GM19351 (cell line): ENCODE measurements around the gene EXOG.

Experiments used
- ATAC-seq: cut with Tn5 transposase; IDR thresholded peaks from one replicate; pipeline ENCODE4 v1.9.1; 2021; ENCODE audit warnings: mild to moderate bottlenecking, moderate library complexity; ENCODE audit not compliant: unreplicated experiment

The EXOG gene

GRCh38 chr3:38507120-38507519 is 11.0 kb downstream of the EXOG start:
- ATAC-seq: peak; percentile 100

DNA sequence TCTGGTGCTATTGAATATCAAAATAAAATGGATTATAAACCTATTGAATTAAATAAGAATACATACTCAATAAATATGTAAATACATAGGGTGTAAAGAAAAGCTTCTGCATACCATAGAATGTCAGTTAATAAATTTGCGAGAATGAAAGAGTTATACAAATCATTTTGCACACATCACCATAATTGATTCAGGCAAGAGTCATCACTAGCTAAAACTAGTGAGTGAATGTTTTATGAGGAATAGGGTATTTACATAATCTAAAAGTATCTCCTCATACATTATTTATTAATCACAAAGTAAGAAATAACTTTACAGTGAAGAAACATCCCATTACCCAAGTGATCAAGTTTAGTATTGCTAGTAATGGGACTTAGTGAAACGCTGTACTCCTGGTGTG is 13.6 kb downstream of the EXOG start:
- ATAC-seq: no peak

DNA sequence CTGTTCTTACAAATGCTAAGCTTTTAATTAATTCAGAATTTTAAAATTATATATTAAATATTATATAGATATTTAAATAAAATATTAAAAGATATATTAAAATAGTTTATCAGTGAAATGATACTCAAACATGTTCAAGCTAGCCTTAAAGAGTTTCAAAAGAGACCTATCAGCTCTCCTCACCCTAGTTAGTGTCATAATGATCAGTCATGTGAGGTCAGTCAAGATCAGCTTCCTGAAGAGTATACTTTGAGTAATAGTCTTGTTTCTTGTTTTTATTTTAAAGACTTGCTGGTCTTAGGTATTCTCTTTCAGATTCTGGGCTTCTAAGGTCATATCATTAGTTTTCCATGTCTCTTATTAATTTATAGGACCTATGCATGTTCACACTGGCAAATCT is 14.5 kb downstream of the EXOG start:
- ATAC-seq: no peak

- no peak for ATAC-seq
These were observed 15.4 kb downstream of the EXOG start for GRCh38 chr3:38511546-38511945.

- no peak for ATAC-seq
These were observed 19.2 kb downstream of the EXOG start for GRCh38 chr3:38515367-38515766.

- ATAC-seq: no peak
These were observed 20.5 kb downstream of the EXOG start for GRCh38 chr3:38516669-38517068.

DNA sequence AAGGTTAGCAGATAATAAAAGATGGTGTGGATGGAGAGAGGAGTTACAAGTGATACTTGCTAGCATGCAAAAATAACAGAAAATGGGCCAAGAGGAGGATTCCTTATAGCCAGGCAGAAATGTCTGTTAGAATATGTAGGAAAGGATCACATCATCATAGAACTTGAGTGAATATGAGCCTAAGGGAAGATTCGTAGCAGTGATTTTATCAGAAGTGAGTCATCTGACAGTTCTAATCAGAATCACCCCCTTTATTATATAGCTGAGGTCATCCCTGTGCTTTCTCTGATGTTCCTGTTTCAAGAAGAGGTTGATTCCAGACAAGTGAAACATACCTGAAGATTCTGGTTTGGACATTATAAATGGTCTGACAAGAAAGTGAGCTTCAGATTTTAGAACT is 22.9 kb downstream of the EXOG start:
- no peak for ATAC-seq

DNA sequence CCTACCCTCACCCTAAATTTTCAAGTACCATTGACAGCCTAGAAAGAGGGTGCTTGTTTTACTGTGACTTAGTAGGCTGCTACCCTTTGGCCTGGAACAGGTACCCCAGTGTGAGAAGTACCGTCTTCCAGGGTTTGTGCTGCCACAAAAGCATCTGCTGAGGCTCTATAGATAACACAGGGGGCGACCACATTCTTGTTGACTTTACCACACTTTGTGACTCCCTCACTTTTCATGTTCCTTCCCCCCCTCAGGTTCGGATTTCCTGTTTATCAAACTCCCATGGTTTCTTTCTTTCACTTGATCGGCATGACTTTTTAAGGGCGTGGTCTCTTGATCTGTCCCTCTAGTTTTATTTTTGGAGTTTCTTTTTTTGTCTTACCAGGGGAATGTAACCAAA is 23.5 kb downstream of the EXOG start:
- no peak for ATAC-seq

DNA sequence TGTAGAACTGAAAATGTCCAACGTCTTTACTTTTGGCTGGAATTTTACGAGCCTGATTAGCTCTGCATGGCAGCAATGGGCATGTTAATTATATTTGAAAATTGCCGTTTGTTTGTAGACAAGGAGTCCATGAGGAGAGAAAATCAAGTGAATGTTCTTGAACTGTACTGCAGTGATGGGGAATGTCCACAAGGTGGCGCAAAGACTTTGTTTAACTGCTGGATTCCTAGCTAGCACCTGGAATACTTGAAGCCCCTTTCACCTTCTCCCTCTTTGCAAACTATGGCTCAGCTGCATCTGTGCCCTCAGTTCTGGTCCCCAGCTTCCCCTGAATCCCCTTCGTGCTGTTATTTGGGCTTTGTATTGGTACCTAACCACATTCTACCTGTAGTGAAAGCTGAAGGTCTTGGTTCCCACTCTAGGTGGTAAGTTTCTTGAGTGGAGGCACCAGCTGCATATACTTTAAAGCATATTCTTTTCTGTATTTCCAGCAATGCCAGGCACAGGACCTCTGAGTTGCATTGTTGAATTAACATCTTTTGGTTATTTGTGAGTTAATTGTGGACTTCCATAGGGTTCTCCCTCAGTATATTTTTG is 25.3 kb downstream of the EXOG start:
- no peak for ATAC-seq

DNA sequence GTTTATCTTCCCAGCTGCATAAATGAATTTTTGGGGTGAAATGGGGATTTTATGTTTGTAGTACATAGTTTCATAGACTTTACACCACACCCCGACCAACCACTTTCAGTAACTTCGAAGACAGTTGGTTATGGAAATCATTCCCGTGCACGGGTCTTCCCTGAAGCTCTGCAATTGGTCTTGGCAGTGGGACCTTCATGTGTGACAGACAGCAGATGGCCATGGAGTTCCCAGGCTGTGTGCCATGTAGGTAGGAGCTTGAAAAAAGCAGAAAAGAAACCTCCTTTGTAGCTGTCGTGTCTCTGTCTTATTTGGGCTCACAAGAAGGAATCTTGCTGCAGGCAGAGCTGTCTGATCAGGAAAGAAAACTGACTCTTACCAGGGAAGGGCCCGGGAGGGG is 25.9 kb downstream of the EXOG start:
- no peak for ATAC-seq

DNA sequence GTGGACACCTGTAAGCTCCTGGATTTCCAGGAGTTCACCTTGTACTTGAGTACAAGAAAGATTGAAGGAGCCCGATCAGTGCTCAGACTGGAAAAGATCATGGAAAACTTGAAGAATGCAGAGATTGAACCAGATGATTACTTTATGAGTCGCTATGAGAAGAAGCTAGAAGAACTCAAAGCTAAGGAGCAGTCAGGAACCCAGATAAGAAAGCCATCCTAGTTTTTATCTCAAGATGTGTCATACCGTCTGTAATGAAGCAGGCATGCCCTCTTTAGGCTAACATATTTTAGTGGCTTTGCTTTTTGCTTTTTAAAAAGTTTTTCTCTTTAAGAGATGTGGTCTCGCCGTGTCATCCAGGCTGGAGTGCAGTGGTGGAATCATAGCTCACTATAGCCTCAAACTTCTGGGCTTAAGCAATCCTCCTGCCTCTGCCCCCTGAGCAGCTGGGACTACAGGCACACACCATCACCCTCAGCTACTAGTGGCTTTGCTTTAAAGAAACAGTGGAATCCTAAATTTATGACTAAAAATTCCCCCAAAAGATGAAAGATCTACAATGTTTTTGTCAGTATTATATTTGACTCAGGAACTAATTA is 28.1 kb downstream of the EXOG start:
- ATAC-seq: no peak

DNA sequence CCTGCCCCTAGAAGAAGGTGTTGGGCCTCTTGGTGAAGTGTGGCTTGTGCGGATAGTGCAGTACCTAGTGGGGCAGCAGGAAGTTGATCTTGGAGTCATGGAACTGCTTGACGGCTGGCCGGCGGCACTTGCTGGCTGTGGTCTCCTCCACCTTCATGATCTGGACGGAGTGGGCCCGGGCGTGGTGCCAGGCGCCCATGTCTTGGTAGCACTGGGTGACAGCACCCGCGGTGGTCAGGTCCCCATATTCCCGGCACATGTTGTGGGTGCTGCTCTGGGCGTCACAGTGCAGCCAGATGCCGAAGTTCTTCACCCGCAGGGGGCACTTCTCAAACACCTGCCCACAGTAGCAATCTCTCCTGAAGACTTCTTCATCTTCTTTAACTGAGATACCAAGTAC is 30.7 kb downstream of the EXOG start:
- ATAC-seq: no peak

- no peak for ATAC-seq
These were observed 32.3 kb downstream of the EXOG start for GRCh38 chr3:38528457-38528856.

DNA sequence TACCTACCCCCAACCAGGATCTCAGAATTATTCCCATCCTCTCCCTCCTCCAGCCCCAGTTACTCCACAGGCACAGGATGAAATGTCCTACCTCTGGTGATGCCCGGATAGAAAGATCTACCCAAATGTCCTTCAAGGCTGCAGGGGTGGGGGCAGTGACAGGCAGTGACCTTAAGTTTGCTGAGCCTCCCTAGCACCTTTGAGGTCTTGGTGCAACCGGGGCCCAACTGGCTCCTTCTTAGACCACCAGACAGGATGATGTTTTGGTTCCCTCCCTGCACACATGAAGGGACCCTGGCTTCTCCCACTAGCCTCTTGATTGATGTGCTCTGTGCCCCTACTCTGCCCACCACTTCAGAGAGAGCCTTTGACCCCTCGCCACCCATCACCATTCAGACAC is 36.4 kb downstream of the EXOG start:
- ATAC-seq: no peak

DNA sequence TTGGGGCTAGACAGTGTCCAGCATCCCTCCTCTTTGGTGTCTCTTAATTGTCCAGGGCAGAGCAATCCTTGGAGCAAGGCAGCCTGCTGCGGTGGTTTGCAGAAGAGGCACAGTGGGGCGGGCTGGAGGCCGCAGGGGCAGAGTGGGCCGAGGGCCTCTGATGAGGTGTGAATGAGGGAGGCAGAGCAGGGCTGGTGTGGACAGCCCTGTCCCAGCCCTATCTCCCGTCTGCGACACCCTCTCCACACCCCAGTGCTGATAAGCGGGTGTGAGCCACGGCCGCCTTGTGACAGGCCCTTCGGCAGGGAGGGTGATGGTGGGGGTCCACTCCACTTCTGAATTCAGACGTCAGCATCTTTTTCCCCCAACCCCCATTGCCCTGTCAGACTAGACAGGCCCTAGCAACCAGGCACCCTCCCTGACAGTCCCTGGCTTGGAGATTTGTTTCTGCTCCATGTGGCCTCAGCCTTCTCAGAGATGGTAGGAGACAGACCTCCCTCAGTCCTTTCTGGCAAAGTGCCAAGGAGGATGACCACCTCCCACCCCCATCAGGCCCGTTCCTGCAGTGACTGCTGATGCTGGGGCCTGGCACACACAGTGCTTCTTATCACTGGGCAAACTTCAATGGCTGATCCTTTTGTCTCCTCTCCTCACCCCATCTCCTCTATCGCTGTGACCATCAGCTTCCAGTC is 37.3 kb downstream of the EXOG start:
- ATAC-seq: no peak

DNA sequence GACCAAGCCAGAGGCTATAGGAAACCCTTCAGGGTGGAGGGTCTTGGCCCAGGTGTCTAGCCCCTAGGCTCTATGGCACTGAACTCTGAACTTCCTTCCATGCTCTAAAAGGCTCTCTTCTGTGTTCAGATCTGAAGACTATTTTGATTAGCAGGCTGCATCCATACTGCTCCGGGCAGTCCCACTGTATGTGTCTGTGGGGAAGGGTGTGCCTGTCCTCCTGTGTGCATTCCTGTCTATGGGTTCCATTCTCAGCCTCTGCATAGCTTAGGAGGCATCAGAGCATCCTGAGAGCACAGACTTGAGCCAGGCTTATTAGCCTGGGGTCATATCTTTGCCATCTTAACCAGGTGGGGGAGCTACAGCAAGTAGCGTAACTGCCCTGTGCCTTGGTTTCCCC is 38.0 kb downstream of the EXOG start:
- no peak for ATAC-seq

GRCh38 chr3:38534604-38535003 is 38.5 kb downstream of the EXOG start:
- ATAC-seq: no peak

DNA sequence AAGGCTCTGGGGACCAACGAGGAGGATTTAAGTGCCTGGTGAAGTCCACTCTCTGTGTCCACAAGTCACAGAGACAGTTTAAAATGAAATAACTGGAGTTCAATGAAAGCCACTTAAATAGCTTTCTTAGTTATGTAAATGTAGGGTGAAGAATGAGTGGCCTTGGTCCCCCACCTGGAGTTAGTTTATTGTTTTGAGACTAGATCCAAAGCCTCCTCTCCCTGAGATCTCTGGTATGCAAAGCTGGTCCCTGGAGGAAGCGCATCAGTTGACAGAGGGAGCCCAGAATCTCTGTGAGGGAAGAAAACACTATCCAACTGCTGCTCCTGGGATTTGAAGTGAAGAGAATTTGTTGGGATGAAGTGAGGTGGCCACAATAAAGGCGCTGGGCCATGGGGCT is 40.5 kb downstream of the EXOG start:
- no peak for ATAC-seq

- no peak for ATAC-seq
These were observed 42.7 kb downstream of the EXOG start for GRCh38 chr3:38538773-38539353.

DNA sequence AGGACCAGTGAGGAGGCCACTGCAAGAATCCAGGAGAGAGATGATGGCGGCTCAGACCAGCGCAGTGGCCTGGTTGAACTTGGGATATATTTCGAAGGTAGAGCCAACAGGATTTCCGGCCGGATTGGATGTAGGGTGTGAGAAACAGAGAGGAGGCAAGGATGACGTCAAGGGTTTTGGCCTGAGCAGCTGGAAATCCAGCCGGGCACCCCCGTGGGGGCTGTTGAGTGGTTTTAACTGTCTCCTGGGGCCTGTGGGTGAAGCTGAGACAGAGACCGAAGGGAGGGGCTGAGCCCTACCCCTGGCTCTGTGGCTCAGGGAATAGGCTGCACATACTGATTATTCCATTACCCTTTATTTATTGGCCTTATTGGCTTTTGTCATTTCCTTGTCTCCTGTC is 45.7 kb downstream of the EXOG start:
- ATAC-seq: no peak

DNA sequence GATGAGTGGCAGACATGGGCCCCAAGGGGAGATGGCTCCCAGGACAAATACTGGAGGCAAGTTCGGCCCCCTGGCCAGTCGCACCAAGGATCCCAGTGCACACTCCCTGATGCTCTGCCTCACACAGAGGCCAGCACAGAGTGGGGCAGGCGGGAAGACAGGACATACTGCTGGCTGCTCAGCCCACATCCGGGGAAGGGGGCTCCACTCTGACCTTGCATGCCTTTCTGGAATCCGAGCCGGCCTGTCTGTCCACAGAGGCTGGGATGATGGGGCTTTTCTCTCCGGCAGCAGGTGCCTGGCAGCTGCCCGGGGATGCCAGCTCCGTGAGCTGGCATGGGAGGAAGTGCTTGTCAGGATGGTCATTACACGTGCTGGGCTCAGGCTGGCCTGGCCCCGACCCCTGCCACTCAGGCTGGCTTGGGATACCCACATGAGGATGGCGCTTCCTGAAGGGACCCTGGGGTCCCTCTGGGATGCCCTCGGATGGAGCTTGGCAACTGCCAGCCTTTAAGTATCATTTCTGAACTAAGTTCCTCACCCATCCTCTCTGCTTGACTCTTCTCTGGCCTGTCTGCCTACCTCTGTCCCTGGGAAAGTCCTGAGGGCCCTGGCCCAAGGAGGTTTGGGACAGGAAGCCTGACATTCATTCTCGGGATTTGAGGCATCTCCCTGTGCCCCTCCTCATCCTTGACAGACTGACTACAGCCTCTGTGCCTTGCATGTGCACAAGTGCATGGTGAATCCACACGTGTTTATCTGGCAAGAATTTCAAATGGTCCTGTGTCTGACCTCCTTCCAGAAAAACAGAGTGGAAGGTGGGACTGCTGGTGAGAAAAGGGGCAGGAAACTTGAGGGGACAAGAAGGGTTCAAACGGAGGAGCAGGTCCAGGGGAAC is 46.5 kb downstream of the EXOG start:
- ATAC-seq: no peak
